NCI-H1417 treated with DMSO at 0.1 percent for 48 hours (cell line): ENCODE data around the gene ADAMTS2.

Experiments used
- DNase-seq: peaks from one replicate; lab custom pipeline; 2025; lab: John Stamatoyannopoulos, UW

ADAMTS2 gene

GRCh38 chr5:179194201-179194910 lies 150.9 kb downstream of the ADAMTS2 start:
- no peak for DNase-seq

GRCh38 chr5:179193746-179194145 lies 151.5 kb downstream of the ADAMTS2 start:
- DNase-seq = no peak

DNA sequence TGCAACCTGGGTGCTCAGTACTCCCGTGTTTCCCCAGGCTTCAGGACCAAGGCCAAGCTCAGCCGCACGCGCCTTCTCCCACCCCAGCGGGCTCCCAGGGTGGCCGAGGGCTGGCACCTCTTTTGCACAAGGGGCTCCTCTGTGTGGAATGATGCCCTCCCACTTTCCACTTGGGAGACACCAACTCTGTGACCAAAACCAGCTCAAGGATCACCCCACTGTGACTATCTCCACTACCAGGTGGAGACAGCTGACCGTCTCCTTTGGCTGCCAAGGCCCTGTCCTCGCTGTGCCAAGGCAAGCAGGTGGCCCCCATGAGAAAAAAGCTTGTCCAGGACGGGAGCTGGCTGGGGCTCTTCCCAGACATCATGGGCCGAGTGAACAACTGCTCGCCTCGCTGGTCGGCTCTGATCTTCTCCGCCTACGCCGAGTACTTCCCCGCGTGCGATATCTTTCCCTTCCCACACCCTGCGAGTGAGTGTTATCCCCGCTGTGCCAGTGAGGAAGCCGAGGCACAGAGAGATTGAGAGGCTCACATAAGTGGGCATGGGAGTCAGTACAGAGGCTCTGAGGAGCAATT lies 152.3 kb downstream of the ADAMTS2 start:
- no peak for DNase-seq

DNA sequence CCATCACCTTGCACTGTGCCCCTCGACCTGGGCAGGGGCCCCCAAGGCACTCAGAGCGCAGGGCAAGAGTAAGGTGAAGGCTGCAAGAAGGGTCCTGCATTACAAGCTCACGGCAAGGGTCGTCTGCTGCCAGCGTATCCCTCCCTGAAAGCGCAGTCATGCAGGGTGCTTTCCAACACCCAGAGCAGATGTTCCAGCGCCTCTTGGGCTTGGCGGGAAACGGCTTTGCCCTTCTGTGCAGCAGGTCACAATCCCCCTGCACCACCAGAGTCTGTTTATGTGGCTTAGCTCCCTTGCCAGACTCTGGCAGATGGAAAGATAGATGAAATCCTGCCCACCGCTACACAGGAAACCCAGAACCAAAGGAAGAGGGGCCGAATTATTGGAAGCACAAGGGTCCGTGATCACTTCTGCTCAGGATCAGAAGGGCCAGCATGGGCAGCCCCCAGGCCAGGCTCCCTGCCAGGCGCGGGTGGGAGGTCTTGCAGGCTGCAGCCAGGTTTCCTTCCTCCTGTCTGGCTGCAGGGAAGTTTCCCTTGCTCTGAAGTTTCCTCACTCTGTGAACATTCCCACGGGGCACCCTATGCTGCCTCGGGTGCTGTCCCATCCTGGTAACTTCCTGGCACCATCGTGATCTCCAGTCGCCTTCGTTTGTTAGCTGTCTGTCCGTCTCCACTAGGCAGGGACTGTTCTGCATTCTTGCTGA lies 152.9 kb downstream of the ADAMTS2 start:
- no peak for DNase-seq

DNA sequence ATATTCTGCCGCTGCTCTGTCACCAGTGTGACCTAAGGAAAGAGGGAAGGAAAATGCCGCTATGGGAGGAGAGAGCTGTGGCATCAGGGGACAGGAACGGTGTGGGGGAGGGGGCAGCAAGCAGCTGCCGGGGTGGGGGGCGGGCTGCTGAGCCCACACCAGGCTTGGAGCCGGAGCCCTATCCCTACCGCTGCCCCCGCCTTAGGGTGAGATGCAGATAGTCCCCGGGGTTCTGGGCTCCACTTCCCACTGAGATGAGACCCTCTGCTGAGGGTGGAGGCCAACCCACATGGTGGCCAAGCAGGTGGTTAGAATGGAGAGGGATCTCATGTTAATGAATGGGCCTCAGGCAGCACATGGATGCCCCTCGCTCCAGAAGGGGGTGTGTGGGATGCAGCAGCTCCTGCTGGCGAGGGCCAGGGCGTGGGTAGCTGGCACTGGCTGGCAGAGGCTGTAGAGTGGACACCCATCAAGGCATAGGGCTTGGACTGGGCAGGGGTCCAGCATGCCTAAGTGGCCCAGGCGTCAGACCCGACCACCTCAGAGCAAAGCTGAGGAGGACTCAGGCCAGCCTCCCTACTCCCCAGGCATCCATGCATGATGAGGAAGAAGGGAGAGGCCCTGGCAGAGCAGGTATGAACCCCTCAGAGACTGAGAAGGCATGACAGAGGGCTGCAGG lies 153.6 kb downstream of the ADAMTS2 start:
- no peak for DNase-seq

- DNase-seq = no peak
Observed at GRCh38 chr5:179190851-179191505, 154.3 kb downstream of the ADAMTS2 start.

- no peak for DNase-seq
Observed at GRCh38 chr5:179188636-179189035, 156.6 kb downstream of the ADAMTS2 start.

GRCh38 chr5:179187681-179188575 lies 157.3 kb downstream of the ADAMTS2 start:
- no peak for DNase-seq

DNA sequence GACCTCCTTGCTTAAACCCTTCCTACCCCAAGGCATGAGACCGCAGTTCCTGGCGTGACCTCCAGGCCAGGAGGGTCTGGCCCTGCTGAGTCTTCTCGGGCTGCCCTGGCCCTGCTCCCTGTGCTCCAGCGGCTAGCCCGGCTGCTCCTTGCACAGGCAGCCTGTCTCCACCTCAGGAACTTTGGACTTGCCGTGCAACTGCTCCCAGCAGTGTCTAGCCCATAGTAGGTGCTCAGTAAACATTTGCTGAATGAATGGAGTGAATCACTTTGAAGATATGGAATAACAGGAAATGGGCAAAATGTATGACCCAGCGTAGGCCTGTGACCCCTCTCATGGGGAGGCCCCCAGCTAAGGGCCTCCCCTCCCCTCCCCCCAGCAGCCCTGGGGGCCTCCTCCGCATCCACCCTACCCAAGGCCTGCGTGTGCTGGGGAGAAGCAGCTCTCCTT lies 158.0 kb downstream of the ADAMTS2 start:
- no peak for DNase-seq

GRCh38 chr5:179186801-179187200 lies 158.5 kb downstream of the ADAMTS2 start:
- DNase-seq = no peak

DNA sequence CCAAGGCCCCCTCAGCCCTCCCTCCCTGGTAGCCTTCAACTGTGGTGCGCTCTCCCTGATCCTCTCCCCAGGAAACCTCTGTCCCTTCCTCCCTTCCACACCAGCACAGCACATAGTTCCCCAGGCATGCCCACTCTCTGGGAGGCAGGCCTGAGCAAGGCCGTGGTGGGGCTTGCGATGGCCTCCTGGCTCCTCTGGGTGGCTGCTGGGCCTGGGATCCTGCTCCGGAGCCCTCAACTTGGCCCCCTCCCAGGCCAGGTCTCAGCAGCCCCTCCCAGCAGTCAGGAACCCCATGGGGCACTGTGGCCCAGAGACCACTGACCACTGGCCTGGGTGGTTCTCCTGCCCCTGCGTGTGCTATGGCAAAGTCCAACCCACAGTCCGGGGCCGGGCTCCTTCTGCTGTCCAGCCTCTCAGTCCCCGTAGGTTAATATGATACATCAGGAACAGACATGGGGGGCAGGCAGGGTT lies 159.3 kb downstream of the ADAMTS2 start:
- DNase-seq = no peak

GRCh38 chr5:179185256-179185940 lies 159.9 kb downstream of the ADAMTS2 start:
- DNase-seq = no peak

DNA sequence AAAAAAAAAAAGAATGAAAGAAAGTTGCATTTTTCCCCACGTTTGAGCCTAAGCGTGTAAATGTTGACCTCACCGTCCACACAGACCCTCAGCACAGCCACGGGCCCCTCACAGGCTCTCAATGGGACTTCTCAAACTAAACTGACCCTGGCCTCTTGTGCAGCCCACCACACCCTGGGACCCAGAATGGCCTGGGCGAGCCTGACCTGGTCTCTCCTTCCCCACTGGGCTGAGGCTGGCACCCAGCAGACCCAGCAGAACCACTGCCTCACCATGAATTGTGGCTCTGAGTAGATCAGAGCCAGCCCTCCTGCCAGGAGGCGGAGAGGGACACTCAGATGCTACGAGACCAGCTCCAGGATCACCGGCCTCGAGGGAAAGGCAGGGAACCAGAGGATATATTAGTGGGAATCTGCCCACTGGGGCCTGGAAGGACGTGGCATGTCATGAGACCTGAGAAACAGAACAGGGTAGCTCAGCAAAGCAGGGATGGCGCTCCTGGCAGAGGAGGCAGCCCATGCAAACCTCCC lies 160.7 kb downstream of the ADAMTS2 start:
- no peak for DNase-seq

DNA sequence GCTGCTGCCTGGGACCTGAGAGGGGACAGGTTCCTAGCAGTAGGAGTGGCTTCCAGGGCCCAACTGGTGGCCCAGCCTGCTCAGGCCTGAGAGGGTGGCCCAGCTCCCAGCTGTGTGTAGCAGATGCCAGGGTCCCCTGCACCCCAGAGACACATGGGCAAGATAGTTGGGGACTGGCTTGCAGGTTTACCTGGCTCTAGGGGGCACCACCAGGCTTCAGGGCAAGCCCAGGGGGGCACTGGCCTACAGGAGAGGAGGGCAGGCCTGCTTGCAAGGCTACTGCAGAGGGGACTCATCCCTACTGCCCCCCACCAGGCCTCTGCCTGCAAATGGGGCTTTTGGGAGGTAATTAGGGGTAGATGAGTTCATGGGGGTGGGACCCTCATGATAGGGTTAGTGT lies 161.8 kb downstream of the ADAMTS2 start:
- DNase-seq = no peak

DNA sequence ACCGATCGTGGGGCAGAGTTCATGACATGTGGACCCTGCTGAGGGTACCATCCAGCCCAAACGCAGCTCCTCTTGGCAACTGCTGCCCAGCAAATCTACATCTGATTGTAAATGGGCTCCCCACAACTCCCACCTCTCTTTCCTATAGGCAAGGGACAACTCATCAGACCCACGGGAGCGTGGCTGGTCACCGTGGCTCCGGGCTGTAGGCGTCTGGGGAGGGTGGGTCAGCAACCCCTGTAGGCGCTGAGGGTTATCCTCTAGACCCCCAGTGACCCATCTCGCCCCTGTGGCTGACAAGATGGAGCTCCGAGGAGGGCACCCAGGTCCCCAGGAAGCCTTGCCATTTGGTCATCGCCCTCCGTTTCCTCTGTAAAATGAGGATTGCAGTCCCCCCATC lies 162.7 kb downstream of the ADAMTS2 start:
- no peak for DNase-seq

GRCh38 chr5:179181988-179182387 lies 163.3 kb downstream of the ADAMTS2 start:
- DNase-seq = no peak

GRCh38 chr5:179180921-179181645 lies 164.2 kb downstream of the ADAMTS2 start:
- no peak for DNase-seq

DNA sequence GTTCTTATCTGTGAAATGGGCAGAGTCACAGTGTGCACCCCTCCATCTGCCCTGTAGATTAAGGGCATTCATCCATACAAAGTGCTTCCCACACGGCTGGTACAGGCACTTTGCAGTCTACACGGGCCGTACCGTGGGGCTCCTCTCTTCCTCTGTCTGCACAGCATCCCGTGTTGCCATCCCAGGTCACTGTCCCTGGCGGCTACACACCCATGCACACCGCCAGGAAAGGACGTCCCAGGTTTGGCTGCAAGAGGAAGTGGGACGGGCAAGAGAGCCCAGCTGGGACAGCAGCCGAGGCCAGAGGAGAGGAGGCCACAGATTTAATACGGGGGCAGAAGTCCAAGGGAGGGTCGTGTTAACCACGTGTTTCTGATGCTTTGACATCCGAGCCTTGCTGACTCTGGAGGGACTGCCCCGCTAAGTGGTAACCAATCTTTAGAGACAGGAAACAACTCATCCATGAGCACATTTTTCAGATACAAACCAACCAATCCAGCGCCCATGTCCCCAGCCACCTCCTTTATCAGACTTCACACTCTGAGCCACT lies 165.1 kb downstream of the ADAMTS2 start:
- DNase-seq = no peak
